HL-60/S4 (cell line): Measurements from ENCODE around the gene GPR78.

Experiments used
- in situ Hi-C: fragments of 300-500 bp; cut with MboI; formaldehyde crosslinking; loops from 2 replicates; pipeline ENCODE4 v1.14.3; 2022; ENCODE audit warnings: low sequenced_read_pairs

GPR78 gene

DNA sequence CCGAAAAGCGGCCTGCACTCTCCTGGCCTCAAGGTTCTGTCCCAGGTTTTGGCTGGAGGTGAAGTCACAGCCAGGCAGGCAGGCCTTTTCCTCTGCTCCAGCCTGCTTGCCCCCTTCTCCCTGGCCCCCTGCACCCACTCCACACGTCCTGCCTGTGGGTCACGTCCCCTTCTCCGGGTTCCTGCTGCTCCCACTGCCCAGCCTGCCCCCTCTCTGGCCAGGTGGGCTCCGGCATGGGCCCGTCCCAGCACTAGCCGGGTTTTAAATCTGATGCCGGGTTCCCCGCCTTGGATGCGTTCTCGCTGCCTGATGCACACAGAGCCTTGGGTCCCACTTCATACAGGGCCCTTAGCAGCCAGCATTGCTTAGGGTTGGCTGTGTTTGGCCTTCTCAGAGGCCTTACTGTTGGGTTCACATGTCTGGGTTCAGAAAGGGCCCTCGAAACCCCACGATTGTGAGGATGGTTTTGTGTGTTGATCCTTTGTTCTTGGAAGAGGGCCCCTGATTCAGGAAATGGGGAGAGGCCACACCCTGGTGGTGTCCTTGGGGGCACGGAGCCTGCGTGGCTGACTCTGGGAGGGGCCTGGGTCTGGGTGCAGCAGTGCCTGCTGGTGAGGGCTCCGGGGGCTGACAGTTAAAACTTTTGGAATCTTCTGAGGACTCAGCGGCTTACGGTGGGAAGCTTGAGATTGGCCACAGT is 18.3 kb downstream of the GPR78 start:
- in situ Hi-C loops: no loop called here

DNA sequence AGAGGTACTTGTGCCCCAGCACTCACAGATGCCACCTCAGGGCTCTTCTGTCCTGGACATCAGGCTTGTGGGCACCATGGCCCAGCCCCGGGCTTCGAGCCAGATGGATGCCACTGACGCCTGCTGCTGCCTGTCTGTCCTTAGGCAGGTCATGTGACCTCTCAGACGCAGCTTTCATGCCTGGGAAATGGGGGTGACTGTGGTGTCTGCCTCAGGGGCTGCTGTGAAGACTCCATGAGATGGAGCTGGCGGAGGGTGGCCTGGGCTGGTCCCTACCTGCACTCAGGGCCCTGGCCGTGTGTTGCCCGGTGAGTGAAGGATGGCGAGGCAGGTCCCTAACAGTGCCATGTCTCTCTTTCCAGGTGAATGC is 18.9 kb downstream of the GPR78 start:
- in situ Hi-C loops: no loop called here

GRCh38 chr4:8599657-8600056 is 19.5 kb downstream of the GPR78 start:
- in situ Hi-C loops: loop anchor here (25.0 kb wide), 1 partner anchor 313 kb away; no protein-coding TSS in a partner anchor

DNA sequence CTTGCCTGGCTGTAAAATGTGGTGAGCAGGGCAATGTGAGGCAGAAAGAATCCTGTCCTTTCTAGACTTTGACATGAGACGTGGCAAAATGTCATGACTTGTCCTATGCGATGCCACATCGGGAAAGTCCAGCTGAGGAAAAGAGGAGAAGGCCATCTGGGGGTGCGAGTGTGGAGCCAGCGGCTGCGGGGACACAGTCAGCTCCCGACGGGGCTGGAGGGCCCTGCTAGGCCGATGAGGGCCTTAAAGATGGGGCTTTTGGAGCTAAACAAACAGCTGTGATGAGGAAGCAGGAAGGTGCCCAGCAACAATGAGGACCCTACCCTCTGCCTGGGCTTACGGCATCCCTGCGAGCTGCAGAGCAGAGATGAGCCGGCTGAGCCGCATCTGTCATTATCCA is 20.1 kb downstream of the GPR78 start:
- in situ Hi-C loops: loop anchor here (25.0 kb wide), 1 partner anchor 312 kb away; no protein-coding TSS in a partner anchor

DNA sequence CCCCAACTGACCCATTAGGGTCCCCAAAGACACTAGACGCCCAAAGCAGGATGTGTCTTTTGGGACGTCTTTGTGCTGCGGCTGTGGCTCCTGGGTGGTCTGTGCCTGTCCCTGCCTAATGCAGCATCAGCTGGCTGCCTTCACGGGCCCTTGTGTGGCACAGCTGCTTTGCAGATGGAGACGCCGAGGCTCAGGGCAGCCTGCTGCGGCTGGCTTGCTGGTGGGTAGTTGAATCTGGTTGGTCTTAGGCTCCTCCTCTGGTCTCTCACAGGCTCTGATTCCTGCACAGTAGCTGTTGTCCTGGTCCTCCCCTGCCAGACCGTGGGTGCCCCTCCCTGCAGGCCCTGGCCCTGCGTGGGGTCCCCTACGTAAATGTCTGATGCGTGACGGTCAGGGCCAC is 20.5 kb downstream of the GPR78 start:
- in situ Hi-C loops: loop anchor here (25.0 kb wide), 1 partner anchor 312 kb away; no protein-coding TSS in a partner anchor

GRCh38 chr4:8601086-8601485 is 20.9 kb downstream of the GPR78 start:
- in situ Hi-C loops: loop anchor here (25.0 kb wide), 1 partner anchor 311 kb away; no protein-coding TSS in a partner anchor

- in situ Hi-C loops: loop anchor here (25.0 kb wide), 1 partner anchor 311 kb away; no protein-coding TSS in a partner anchor
These were observed 21.4 kb downstream of the GPR78 start for GRCh38 chr4:8601556-8601955.

GRCh38 chr4:8602686-8603430 is 22.7 kb downstream of the GPR78 start:
- in situ Hi-C loops: loop anchor here (25.0 kb wide), 1 partner anchor 309 kb away; no protein-coding TSS in a partner anchor

DNA sequence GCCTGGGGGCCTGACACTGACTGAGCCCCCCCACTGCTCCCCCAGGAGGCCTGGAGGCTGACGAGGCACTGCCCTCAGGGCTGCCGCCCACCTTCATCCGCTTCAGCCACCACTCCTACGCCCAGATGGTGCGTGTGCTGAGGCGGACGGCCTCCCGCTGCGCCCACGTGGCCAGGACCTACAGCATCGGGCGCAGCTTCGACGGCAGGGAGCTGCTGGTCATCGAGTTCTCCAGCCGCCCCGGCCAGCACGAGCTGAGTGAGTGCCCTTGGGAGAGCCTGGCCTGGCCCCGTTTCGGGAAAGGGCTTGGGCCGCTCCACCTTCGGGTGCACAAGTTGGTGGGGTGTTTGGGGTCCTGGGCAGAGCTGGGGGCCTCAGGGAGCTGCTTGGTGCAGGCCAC is 23.7 kb downstream of the GPR78 start:
- in situ Hi-C loops: loop anchor here (25.0 kb wide), 1 partner anchor 308 kb away; no protein-coding TSS in a partner anchor

DNA sequence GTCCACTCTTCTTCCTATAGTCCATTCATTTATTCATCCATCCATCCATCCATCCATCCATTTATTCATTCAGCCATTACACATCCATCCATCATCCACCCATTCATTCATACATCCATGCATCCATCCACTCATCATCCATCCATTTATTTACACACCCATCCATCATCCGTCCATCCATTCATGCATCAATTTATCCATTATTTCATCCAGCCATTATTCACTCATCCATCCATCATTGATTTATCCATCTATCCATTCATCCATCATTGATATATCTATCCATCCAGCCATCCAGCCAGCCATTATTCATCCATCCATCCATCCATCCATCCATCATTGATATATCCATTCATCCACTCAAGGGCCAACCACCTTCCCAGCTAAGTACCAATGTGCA is 25.1 kb downstream of the GPR78 start:
- in situ Hi-C loops: loop anchor here (25.0 kb wide), 1 partner anchor 307 kb away; no protein-coding TSS in a partner anchor

DNA sequence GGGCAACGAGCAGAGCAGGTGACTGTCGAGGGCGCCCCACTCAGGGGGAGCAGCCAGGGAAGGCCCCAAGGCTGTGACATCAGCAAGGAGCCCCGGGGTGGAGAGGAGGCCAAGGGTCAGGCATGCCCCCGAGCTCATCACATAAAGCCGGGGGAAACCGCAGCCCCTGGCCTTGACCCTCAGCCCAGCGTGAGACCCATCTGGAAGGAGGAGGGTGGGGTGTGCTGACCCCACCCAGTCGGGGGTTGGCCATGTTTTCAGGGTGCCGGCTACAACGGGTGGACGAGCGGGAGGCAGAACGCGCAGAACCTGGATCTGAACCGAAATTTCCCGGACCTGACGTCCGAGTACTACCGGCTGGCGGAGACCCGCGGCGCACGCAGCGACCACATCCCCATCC is 26.3 kb downstream of the GPR78 start:
- in situ Hi-C loops: loop anchor here (25.0 kb wide), 1 partner anchor 306 kb away; no protein-coding TSS in a partner anchor

DNA sequence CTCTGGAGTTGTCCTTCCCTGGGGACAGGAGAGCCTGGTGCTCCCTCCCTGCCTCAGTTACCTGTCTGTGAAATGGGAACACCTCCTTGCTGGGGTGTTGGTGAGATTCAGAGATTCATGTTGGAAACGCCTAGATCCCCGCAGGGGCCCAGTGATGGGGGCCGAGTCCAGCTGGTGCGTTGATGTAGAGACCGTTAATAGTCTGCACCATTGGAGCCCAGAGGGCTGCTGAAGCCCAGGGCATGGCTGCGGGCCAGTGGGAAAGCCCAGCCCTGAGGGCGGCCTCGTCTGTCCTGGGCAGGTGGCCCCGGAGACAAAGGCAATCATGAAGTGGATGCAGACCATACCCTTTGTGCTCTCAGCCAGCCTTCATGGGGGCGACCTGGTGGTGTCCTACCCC is 26.8 kb downstream of the GPR78 start:
- in situ Hi-C loops: loop anchor here (25.0 kb wide), 1 partner anchor 305 kb away; no protein-coding TSS in a partner anchor

GRCh38 chr4:8607603-8608481 is 27.6 kb downstream of the GPR78 start:
- in situ Hi-C loops: loop anchor here (25.0 kb wide), 1 partner anchor 304 kb away; no protein-coding TSS in a partner anchor

DNA sequence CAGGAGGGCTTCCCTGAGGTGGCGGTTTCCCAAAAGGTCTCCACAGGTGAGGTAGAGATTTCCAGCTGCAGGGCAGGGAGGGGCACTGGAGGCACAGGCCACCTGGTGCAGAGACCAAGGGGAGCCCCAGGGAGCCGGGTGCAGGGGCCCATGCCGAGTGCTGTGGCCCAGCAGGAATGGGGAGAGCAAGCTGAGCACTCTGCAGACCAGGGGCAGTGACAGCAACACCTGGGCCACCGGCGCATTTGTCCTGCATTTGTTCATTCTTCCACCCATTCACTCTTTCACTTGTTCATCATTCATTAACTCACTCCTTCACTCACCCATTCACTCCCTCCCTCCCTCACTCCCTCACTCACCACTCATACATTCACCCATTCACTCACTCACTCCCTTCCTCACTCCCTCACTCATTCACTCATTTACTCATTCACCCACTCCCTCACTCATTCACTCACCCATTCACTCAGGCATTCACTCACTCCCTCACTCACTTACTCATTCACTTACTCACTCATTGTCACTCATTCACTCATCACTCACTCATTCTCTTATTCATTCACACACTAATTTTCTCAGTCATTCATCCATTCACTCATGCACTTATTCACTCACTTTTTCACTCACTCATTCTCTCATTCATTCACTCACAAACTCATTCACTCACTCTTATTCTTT is 28.7 kb downstream of the GPR78 start:
- in situ Hi-C loops: loop anchor here (25.0 kb wide), 1 partner anchor 303 kb away; no protein-coding TSS in a partner anchor

DNA sequence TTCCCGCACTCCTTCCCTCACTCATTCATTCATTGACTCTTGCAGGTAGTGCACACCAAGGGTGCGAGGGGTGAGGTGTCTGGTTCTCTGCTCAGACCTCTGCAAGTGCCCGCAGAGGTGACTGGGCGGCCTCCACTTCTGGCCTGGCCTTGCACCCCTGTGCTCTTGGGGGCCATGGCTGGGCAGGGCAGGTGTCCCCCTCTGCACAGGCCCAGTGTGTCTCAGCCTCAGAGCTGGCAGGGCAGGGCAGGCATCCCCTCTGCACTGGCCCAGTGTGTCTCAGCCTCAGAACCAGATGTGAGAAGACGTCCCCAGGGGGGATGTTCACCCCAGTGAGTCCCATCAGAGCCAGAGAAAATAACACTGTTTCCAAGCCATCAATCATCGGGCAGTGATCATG is 29.2 kb downstream of the GPR78 start:
- in situ Hi-C loops: loop anchor here (25.0 kb wide), 1 partner anchor 303 kb away; no protein-coding TSS in a partner anchor

- in situ Hi-C loops: loop anchor here (25.0 kb wide), 1 partner anchor 302 kb away; no protein-coding TSS in a partner anchor
These were observed 29.7 kb downstream of the GPR78 start for GRCh38 chr4:8609824-8610350.

DNA sequence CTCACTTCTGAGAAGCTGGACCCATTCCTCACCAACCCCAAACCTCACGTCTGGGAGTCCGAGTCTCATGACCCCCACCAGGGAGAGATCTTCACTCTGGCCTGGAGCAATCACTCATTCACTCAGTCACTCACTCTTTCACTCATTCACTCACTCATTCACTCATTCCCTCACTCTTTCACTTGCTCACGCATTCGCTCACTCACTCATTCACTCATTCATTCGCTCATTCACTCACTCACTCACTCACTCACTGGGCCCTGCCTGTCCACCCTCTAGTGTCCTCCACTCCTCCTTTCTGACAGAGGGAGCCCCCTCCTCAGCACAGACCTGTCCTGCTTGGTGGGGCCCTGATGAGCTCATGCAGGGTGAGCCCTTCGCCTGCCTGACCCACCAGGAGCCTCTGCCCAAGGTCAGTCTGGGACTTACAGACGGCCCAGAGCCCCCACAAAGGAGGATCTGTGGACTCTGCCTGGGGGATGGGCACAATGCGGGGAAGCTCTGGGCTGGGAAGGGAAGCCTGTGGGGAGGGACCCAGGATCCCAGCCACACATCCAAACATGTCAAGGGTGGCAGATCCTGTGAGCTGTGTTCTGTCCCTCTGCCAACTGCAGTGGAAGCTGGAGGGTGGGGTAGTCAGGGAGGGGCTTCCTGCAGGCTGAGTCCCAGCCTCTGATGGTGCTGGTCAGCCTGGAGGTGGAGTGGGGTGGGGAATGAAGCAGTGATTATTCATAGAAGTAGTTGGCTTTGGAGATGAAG is 30.8 kb downstream of the GPR78 start:
- in situ Hi-C loops: loop anchor here (25.0 kb wide), 1 partner anchor 301 kb away; no protein-coding TSS in a partner anchor

DNA sequence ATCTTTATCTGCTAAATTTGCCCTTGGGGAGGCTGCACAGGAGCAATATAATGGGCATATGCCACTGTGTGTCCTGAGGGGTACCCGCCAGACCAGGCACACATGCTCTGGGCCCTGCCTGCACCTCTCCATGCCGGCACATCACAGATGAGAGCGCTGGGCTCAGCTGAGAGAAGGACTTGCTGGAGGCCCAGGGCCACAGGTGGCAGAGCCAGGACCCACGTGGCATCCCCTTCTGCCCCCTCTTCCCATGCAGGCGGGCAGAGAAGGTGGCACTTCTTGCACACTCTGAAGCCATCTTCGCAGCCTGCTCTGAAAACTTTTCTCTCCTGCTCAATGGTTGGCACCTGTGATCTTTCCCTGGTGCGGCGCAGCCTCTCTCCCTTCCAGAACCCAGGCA is 32.5 kb downstream of the GPR78 start:
- in situ Hi-C loops: loop anchor here (25.0 kb wide), 1 partner anchor 300 kb away; no protein-coding TSS in a partner anchor
